BJ (cell line): ENCODE results near the gene TBX4. TPM values are rescaled to one million over a fixed set of nuclear protein-coding genes. Genes with fewer than 3 reads are reported as not detected.

Experiments
- CTCF ChIA-PET: fragments of 350-600 bp; formaldehyde crosslinking; extraction: SDS; loops from one replicate; lab custom pipeline; 2021; ENCODE audit warnings: antibody characterized with exemption, inconsistent platforms; lab: Yijun Ruan, JAX
- POLR2A ChIA-PET: fragments of 300-600 bp; sonication (Branson Sonifier 250); formaldehyde crosslinking; extraction: SDS; loops from one replicate; lab custom pipeline; 2021; ENCODE audit warnings: antibody characterized with exemption; lab: Charles Lee
- DNase-seq: peaks from one replicate; pipeline ENCODE4 v3.0.0-alpha.2; 2011; ENCODE audit warnings: low read depth
- H3K27me3 ChIP-seq: 2 replicates; pipeline ENCODE4 v1.6.0; 2011; ENCODE audit warnings: low read length; ENCODE audit not compliant: control insufficient read depth, insufficient read depth
- H3K36me3 ChIP-seq: 2 replicates; pipeline ENCODE4 v1.5.1; 2011; ENCODE audit warnings: low read length; ENCODE audit not compliant: control insufficient read depth, insufficient read depth
- H3K4me3 ChIP-seq: 2 replicates; pipeline ENCODE4 v1.5.1; 2011; ENCODE audit warnings: low read depth, mild to moderate bottlenecking, control low read depth, low read length
- polyA plus RNA-seq: library from polyadenylated mRNA; depleted of rRNA; stranded (reverse); fragments of >200 nt; gene quantifications from 2 replicates; pipeline ENCODE4 v1.2.3, GENCODE V29; 2011
- TF ChIP-seq, protein P1 (sequence below): IDR thresholded peaks from 2 replicates; pipeline ENCODE4 v1.5.1; 2011; ENCODE audit warnings: low read depth, mild to moderate bottlenecking, control low read depth, inconsistent platforms, low read length, moderate library complexity; ENCODE audit not compliant: insufficient read depth

TBX4 gene
- polyA plus RNA-seq, 1 experiment, result 3.7 TPM

DNA sequence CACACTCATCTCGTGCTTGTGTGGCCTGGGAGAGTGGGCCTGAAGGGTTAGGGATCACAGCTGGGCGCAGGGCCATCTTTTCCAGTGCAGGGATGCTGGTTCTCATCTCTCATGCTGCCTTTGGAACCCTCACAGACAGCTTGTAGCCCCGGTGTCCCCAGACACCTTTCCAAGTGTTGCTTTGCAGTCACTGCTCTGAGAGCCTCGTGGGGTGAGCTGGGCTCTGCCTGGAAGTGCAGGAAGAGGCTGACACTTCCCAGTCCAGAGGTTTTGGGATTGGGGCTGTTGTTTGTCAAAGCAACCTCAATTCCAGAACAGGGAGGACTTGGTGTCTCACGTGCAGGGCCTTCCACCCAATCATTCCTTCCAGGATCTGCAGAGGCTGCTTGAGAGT, 28.2 kb downstream of the TBX4 start:
- no peaks in the 10 kb centered on the region for H3K27me3 ChIP-seq
- CTCF ChIA-PET, result interaction anchor here (1.2 to 1.4 kb wide), 4 partner anchors 8 to 76 kb away, joined by 3 to 5 read pairs (median 4); no protein-coding TSS in a partner anchor
- POLR2A ChIA-PET, result interaction anchor here (0.6 kb wide), 1 partner anchor 10 kb away, joined by 4 read pairs; no protein-coding TSS in a partner anchor
- DNase-seq, result no peak
- no peak overlapping the region for H3K4me3 ChIP-seq
- TF ChIP-seq, protein P1, sequence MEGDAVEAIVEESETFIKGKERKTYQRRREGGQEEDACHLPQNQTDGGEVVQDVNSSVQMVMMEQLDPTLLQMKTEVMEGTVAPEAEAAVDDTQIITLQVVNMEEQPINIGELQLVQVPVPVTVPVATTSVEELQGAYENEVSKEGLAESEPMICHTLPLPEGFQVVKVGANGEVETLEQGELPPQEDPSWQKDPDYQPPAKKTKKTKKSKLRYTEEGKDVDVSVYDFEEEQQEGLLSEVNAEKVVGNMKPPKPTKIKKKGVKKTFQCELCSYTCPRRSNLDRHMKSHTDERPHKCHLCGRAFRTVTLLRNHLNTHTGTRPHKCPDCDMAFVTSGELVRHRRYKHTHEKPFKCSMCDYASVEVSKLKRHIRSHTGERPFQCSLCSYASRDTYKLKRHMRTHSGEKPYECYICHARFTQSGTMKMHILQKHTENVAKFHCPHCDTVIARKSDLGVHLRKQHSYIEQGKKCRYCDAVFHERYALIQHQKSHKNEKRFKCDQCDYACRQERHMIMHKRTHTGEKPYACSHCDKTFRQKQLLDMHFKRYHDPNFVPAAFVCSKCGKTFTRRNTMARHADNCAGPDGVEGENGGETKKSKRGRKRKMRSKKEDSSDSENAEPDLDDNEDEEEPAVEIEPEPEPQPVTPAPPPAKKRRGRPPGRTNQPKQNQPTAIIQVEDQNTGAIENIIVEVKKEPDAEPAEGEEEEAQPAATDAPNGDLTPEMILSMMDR, result no peak
- no peaks in the 10 kb centered on the region for H3K36me3 ChIP-seq

GRCh38 chr17:61481421-61481820, 29.2 kb downstream of the TBX4 start:
- DNase-seq, result no peak
- Histone ChIP-seq H3K4me3 (no peak overlapping the region), H3K27me3 (no peaks in the 10 kb centered on the region), H3K36me3 (no peaks in the 10 kb centered on the region)
- TF ChIP-seq, protein P1, result no peak
- CTCF ChIA-PET, result interaction anchor here (1.2 to 1.4 kb wide), 5 partner anchors 9 to 75 kb away, joined by 3 to 5 read pairs (median 3); no protein-coding TSS in a partner anchor
- POLR2A ChIA-PET, result no interaction called here

GRCh38 chr17:61482467-61482866, 30.2 kb downstream of the TBX4 start:
- H3K4me3 ChIP-seq, result no peak overlapping the region
- ChIA-PET POLR2A (no interaction called here), CTCF (interaction anchor here (1.2 kb wide), 1 partner anchor 28 kb away, joined by 4 read pairs; no protein-coding TSS in a partner anchor)
- no peaks in the 10 kb centered on the region for H3K27me3 ChIP-seq
- DNase-seq, result no peak
- TF ChIP-seq, protein P1, result no peak
- H3K36me3 ChIP-seq, result no peaks in the 10 kb centered on the region

- TF ChIP-seq, protein P1, result no peak
- no peak for DNase-seq
- POLR2A ChIA-PET, result no interaction called here
- H3K4me3 ChIP-seq, result no peak overlapping the region
- H3K36me3 ChIP-seq, result no peaks in the 10 kb centered on the region
- no peaks in the 10 kb centered on the region for H3K27me3 ChIP-seq
- CTCF ChIA-PET, result interaction anchor here (1.0 to 1.7 kb wide), 2 partner anchors 9 to 20 kb away, joined by 3 to 4 read pairs; no protein-coding TSS in a partner anchor
Observed at GRCh38 chr17:61483778-61484116, 31.5 kb downstream of the TBX4 start.

- DNase-seq, result no peak
- CTCF ChIA-PET, result interaction anchor here (1.0 to 1.7 kb wide), 3 partner anchors 9 to 72 kb away, joined by 3 to 7 read pairs (median 4); no protein-coding TSS in a partner anchor
- TF ChIP-seq, protein P1, result no peak
- no peak overlapping the region for H3K4me3 ChIP-seq
- H3K27me3 ChIP-seq, result no peaks in the 10 kb centered on the region
- H3K36me3 ChIP-seq, result no peaks in the 10 kb centered on the region
- POLR2A ChIA-PET, result no interaction called here
Observed at GRCh38 chr17:61484174-61484573, 32.0 kb downstream of the TBX4 start.
